Measurements from ENCODE around the gene MOB1B.

The MOB1B gene

GRCh38 chr4:70901984-70902576, at the start of gene MOB1B:
MOB1B (plus strand) TSS chr4:70902369; CDS start chr4:70902537, 168 bp downstream.
- H3K79me2 ChIP-seq (ENCODE audit: insufficient read depth, low read length), result peaks cover 57% of the 10 kb centered on the region
- H3K4me2 ChIP-seq (ENCODE audit: insufficient read depth, low read length), result peak within 1 kb of the TSS; percentile 81
- H3K9ac ChIP-seq (ENCODE audit: low read depth, low read length), result peak within 1 kb of the TSS; percentile 81
- ATAC-seq (ENCODE audit: insufficient read depth, low read depth), result peak; percentile 90
- peak; percentile 97 for DNase-seq
- no peaks in the 10 kb centered on the region for H3K27me3 ChIP-seq (ENCODE audit: insufficient read depth, low read length, poor library complexity)
- no peaks in the 10 kb centered on the region for H3K9me3 ChIP-seq (ENCODE audit: insufficient read depth, low read length, severe bottlenecking)
- peak within 1 kb of the TSS; percentile 73 to 78 for H3K4me3 ChIP-seq (ENCODE audit: low read depth in 1 of 2, low read length in 2 of 2)
- TF ChIP-seq EZH2 (IDR thresholded peaks at IDR 0.05; ENCODE audit: borderline replicate concordance, low read depth, low read length, severe bottlenecking) (no peak), CTCF (IDR thresholded peaks at IDR 0.05; ENCODE audit: borderline replicate concordance, extremely low read depth, low read length, poor library complexity, severe bottlenecking) (peak; percentile 60)
- H3K27ac ChIP-seq (ENCODE audit: low read length), result peak within 1 kb of the TSS; percentile 85
- peaks cover 39% of the 10 kb centered on the region for H4K20me1 ChIP-seq (ENCODE audit: insufficient read depth, low read length)
- peak within 1 kb of the TSS; percentile 94 for H2AFZ ChIP-seq (ENCODE audit: low read depth, low read length)
- H3K4me1 ChIP-seq (ENCODE audit: insufficient read depth, low read length), result peaks cover 48% of the 10 kb centered on the region
- H3K36me3 ChIP-seq (ENCODE audit: insufficient read depth, low read length), result peaks cover 28% of the 10 kb centered on the region

- DNase-seq, result no peak
- TF ChIP-seq CTCF (IDR thresholded peaks at IDR 0.05; ENCODE audit: borderline replicate concordance, extremely low read depth, low read length, poor library complexity, severe bottlenecking) (no peak), EZH2 (IDR thresholded peaks at IDR 0.05; ENCODE audit: borderline replicate concordance, low read depth, low read length, severe bottlenecking) (no peak)
- Histone ChIP-seq H3K4me2 (ENCODE audit: insufficient read depth, low read length) (no peak overlapping the region), H3K9me3 (ENCODE audit: insufficient read depth, low read length, severe bottlenecking) (no peaks in the 10 kb centered on the region), H3K9ac (ENCODE audit: low read depth, low read length) (no peak overlapping the region), H4K20me1 (ENCODE audit: insufficient read depth, low read length) (no peaks in the 10 kb centered on the region), H3K36me3 (ENCODE audit: insufficient read depth, low read length) (no peaks in the 10 kb centered on the region), H3K27ac (ENCODE audit: low read length) (no peak overlapping the region), H3K4me1 (ENCODE audit: insufficient read depth, low read length) (no peaks in the 10 kb centered on the region), H2AFZ (ENCODE audit: low read depth, low read length) (no peak overlapping the region), H3K79me2 (ENCODE audit: insufficient read depth, low read length) (no peaks in the 10 kb centered on the region), H3K27me3 (ENCODE audit: insufficient read depth, low read length, poor library complexity) (no peaks in the 10 kb centered on the region), H3K4me3 (ENCODE audit: low read depth in 1 of 2, low read length in 2 of 2) (no peak overlapping the region)
- ATAC-seq (ENCODE audit: insufficient read depth, low read depth), result no peak
Observed at GRCh38 chr4:70855464-70855863, 46.7 kb upstream of the MOB1B start.

GRCh38 chr4:70858454-70858853, 43.7 kb upstream of the MOB1B start:
- TF ChIP-seq CTCF (IDR thresholded peaks at IDR 0.05; ENCODE audit: borderline replicate concordance, extremely low read depth, low read length, poor library complexity, severe bottlenecking) (no peak), EZH2 (IDR thresholded peaks at IDR 0.05; ENCODE audit: borderline replicate concordance, low read depth, low read length, severe bottlenecking) (no peak)
- peaks cover 7% of the 10 kb centered on the region for H3K4me1 ChIP-seq (ENCODE audit: insufficient read depth, low read length)

More at GRCh38 chr4:70858454-70858853, 43.7 kb upstream of the MOB1B start:
- Histone ChIP-seq H3K9me3 (ENCODE audit: insufficient read depth, low read length, severe bottlenecking) (no peaks in the 10 kb centered on the region), H3K27ac (ENCODE audit: low read length) (no peak overlapping the region), H3K4me3 (ENCODE audit: low read depth in 1 of 2, low read length in 2 of 2) (no peak overlapping the region), H4K20me1 (ENCODE audit: insufficient read depth, low read length) (no peaks in the 10 kb centered on the region), H2AFZ (ENCODE audit: low read depth, low read length) (no peak overlapping the region), H3K4me2 (ENCODE audit: insufficient read depth, low read length) (no peak overlapping the region), H3K27me3 (ENCODE audit: insufficient read depth, low read length, poor library complexity) (no peaks in the 10 kb centered on the region), H3K79me2 (ENCODE audit: insufficient read depth, low read length) (no peaks in the 10 kb centered on the region), H3K36me3 (ENCODE audit: insufficient read depth, low read length) (no peaks in the 10 kb centered on the region), H3K9ac (ENCODE audit: low read depth, low read length) (no peak overlapping the region)
- ATAC-seq (ENCODE audit: insufficient read depth, low read depth) (no peak), DNase-seq (no peak)
